ENCODE measurements around the gene NUP133. TPM values are rescaled to one million over a fixed set of nuclear protein-coding genes. Genes with fewer than 3 reads are reported as not detected.

The NUP133 gene
- total and polyA plus RNA-seq, 2 donors (not counting 3 experiments of a cell fraction or from before 2014, with no cell fraction given) = 13.4 to 43.2 TPM

- Histone ChIP-seq H3K27me3 (ENCODE audit: control insufficient read depth in 2 of 2, insufficient read depth in 2 of 2, low read length in 2 of 2) (peaks cover 36% of the 10 kb centered on the region in 2 experiments), H3K4me2 (ENCODE audit: insufficient read depth, low read length) (no peak overlapping the region), H3K9me1 (replicated peaks; ENCODE audit: control insufficient read depth, extremely low read depth, insufficient read depth, low read length) (no peaks in the 10 kb centered on the region), H3K79me2 (ENCODE audit: control insufficient read depth, insufficient read depth, low read length) (no peaks in the 10 kb centered on the region), H3K9me3 (replicated peaks; ENCODE audit: control insufficient read depth, insufficient read depth, low read length) (no peaks in the 10 kb centered on the region), H3K9ac (replicated peaks; ENCODE audit: extremely low read depth, insufficient read depth, low read length) (no peak overlapping the region), H3K27ac (ENCODE audit: insufficient read depth, low read depth, low read length) (no peak overlapping the region), H2AFZ (ENCODE audit: low read depth, low read length) (no peak overlapping the region), H3K36me3 (ENCODE audit: control insufficient read depth in 2 of 2, extremely low read depth in 1 of 2, insufficient read depth in 2 of 2, low read length in 2 of 2) (no peaks in the 10 kb centered on the region), H3K4me3 (replicated peaks in 1 of 3; ENCODE audit: insufficient read depth in 1 of 3, low read depth in 1 of 3, low read length in 3 of 3) (no peak overlapping the region), H4K20me1 (replicated peaks; ENCODE audit: control insufficient read depth, extremely low read depth, insufficient read depth, low read length) (no peaks in the 10 kb centered on the region), H3K4me1 (ENCODE audit: control insufficient read depth, extremely low read depth, insufficient read depth, low read length) (no peaks in the 10 kb centered on the region)
- DNase-seq (ENCODE audit: low read depth, low spot score) (no peak), FAIRE-seq (no peak)
- ChIA-PET CTCF (interaction anchor here (1.0 kb wide), 1 partner anchor 9 kb away, joined by 3 read pairs; no protein-coding TSS in a partner anchor), POLR2A (no interaction called here)
- TF ChIP-seq MYC (IDR thresholded peaks at IDR 0.05; ENCODE audit: low read depth, low read length) = no peak
- TF ChIP-seq GATA2 (IDR thresholded peaks at IDR 0.05; ENCODE audit: insufficient read depth, insufficient read length, low read depth, low read length) = no peak
- no peak for TF ChIP-seq POLR2AphosphoS5 (IDR thresholded peaks at IDR 0.05; ENCODE audit: insufficient read depth, low read depth, low read length)
- intact Hi-C loops (cut with micrococcal nuclease) (no loop called here), dilution Hi-C loops (cut with MboI; ENCODE audit: extremely low pct_ligation_motif_present, low sequenced_read_pairs) (no loop called here)
- no TSS peak for BruUV-seq (replicated peaks)
Observed at GRCh38 chr1:229406798-229407197, 101.3 kb downstream of the NUP133 start.

DNA sequence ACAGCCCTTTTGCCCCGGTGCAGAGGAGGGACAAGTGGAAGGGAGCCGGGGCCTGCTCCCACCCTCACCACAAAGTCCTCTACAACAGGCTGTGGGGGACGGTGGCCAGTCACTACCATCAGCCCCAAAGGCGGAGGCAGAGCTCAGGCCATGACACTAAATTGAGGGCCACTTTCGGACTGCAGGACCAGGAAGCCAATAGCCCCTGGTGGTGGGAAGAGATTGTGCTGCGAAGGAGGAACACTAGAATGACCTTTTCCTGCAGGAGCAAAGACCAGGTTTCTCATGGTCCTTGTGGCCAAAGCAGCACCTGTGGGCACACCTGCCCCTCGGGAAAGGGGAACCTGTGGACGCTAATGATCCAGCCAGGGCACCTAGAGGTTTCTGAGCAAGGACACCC is 104.6 kb downstream of the NUP133 start:
- Histone ChIP-seq H3K9ac (replicated peaks; ENCODE audit: extremely low read depth, insufficient read depth, low read length) (no peak overlapping the region), H4K20me1 (replicated peaks; ENCODE audit: control insufficient read depth, extremely low read depth, insufficient read depth, low read length) (no peaks in the 10 kb centered on the region), H3K27ac (ENCODE audit: insufficient read depth, low read depth, low read length) (no peak overlapping the region), H3K4me3 (replicated peaks in 1 of 3; ENCODE audit: insufficient read depth in 1 of 3, low read depth in 1 of 3, low read length in 3 of 3) (no peak overlapping the region), H3K4me1 (ENCODE audit: control insufficient read depth, extremely low read depth, insufficient read depth, low read length) (no peaks in the 10 kb centered on the region), H3K27me3 (ENCODE audit: control insufficient read depth in 2 of 2, insufficient read depth in 2 of 2, low read length in 2 of 2) (peaks cover 21 to 22% of the 10 kb centered on the region in 2 experiments), H3K4me2 (ENCODE audit: insufficient read depth, low read length) (no peak overlapping the region), H3K36me3 (ENCODE audit: control insufficient read depth in 2 of 2, extremely low read depth in 1 of 2, insufficient read depth in 2 of 2, low read length in 2 of 2) (no peaks in the 10 kb centered on the region), H2AFZ (ENCODE audit: low read depth, low read length) (no peak overlapping the region), H3K9me1 (replicated peaks; ENCODE audit: control insufficient read depth, extremely low read depth, insufficient read depth, low read length) (no peaks in the 10 kb centered on the region), H3K9me3 (replicated peaks; ENCODE audit: control insufficient read depth, insufficient read depth, low read length) (no peaks in the 10 kb centered on the region), H3K79me2 (ENCODE audit: control insufficient read depth, insufficient read depth, low read length) (no peaks in the 10 kb centered on the region)
- ChIA-PET POLR2A (no interaction called here), CTCF (interaction anchor here (0.8 kb wide), 1 partner anchor 17 kb away, joined by 4 read pairs; no protein-coding TSS in a partner anchor)
- intact Hi-C loops (cut with micrococcal nuclease) = no loop called here
- BruUV-seq (replicated peaks) = no TSS peak
- no peak for FAIRE-seq
- dilution Hi-C loops (cut with MboI; ENCODE audit: extremely low pct_ligation_motif_present, low sequenced_read_pairs) = no loop called here
- no peak for DNase-seq (ENCODE audit: low read depth, low spot score)
- TF ChIP-seq, protein P1, sequence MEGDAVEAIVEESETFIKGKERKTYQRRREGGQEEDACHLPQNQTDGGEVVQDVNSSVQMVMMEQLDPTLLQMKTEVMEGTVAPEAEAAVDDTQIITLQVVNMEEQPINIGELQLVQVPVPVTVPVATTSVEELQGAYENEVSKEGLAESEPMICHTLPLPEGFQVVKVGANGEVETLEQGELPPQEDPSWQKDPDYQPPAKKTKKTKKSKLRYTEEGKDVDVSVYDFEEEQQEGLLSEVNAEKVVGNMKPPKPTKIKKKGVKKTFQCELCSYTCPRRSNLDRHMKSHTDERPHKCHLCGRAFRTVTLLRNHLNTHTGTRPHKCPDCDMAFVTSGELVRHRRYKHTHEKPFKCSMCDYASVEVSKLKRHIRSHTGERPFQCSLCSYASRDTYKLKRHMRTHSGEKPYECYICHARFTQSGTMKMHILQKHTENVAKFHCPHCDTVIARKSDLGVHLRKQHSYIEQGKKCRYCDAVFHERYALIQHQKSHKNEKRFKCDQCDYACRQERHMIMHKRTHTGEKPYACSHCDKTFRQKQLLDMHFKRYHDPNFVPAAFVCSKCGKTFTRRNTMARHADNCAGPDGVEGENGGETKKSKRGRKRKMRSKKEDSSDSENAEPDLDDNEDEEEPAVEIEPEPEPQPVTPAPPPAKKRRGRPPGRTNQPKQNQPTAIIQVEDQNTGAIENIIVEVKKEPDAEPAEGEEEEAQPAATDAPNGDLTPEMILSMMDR (IDR thresholded peaks at IDR 0.05; ENCODE audit: extremely low read depth in 1 of 2, insufficient read depth in 1 of 2, low read depth in 1 of 2, low read length in 2 of 2) = no peak
- no peak for TF ChIP-seq FOS (IDR thresholded peaks at IDR 0.05; ENCODE audit: borderline replicate concordance, insufficient read depth, low read length)
- no peak for TF ChIP-seq POLR2A (IDR thresholded peaks at IDR 0.05; ENCODE audit: low read depth, low read length)
- no peak for TF ChIP-seq MYC (IDR thresholded peaks at IDR 0.05; ENCODE audit: low read depth, low read length)
- no peak for TF ChIP-seq GATA2 (IDR thresholded peaks at IDR 0.05; ENCODE audit: insufficient read depth, insufficient read length, low read depth, low read length)
- TF ChIP-seq, protein P2, sequence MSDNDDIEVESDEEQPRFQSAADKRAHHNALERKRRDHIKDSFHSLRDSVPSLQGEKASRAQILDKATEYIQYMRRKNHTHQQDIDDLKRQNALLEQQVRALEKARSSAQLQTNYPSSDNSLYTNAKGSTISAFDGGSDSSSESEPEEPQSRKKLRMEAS (IDR thresholded peaks at IDR 0.05; ENCODE audit: insufficient read depth, insufficient read length) = no peak
- no peak for TF ChIP-seq JUN (IDR thresholded peaks at IDR 0.05; ENCODE audit: borderline replicate concordance, insufficient read depth, insufficient read length, low read depth)
- TF ChIP-seq POLR2AphosphoS5 (IDR thresholded peaks at IDR 0.05; ENCODE audit: insufficient read depth, low read depth, low read length) = no peak
- TF ChIP-seq EZH2 (IDR thresholded peaks at IDR 0.05; ENCODE audit: borderline replicate concordance, low read depth, low read length, severe bottlenecking) = no peak

Measured in endothelial cell of umbilical vein (primary cell).